K562 (cell line): ENCODE data around the gene ZBTB46. TPM values are rescaled to one million over a fixed set of nuclear protein-coding genes. Genes with fewer than 3 reads are reported as not detected.

Experiments used
- CBFA2T3 ChIP-seq: fragments of 450-650 bp; IDR thresholded peaks from 2 replicates; pipeline ENCODE4 v1.6.1; 2017
- CHD4 ChIP-seq: fragments of 200-600 bp; sonication (generic); IDR thresholded peaks from 3 replicates; pipeline ENCODE4 v1.6.1; 2012; ENCODE audit warnings: low read depth, mild to moderate bottlenecking, mixed read lengths, low read length, inconsistent platforms; ENCODE audit not compliant: insufficient read depth, insufficient replicate concordance, poor library complexity, severe bottlenecking
- KAT2B ChIP-seq: IDR thresholded peaks from one replicate; pipeline ENCODE4 v1.6.1; 2012; ENCODE audit warnings: low read depth, mild to moderate bottlenecking, control low read depth, inconsistent platforms, low read length, moderate library complexity
- KDM4B ChIP-seq, 2 experiments: fragments of 450-650 bp in 1 of 2; sonication (generic) in 1 of 2; IDR thresholded peaks; 2 replicates each; pipeline ENCODE4 v1.6.1; 2016 to 2017; ENCODE audit warnings: borderline replicate concordance in 2 of 2, antibody characterized with exemption in 1 of 2, low read depth in 1 of 2, mild to moderate bottlenecking in 1 of 2
- NCOR1 ChIP-seq: fragments of 450-650 bp; IDR thresholded peaks from 2 replicates; pipeline ENCODE4 v1.6.1; 2016; ENCODE audit warnings: mild to moderate bottlenecking, moderate library complexity
- PYGO2 ChIP-seq: fragments of 450-650 bp; IDR thresholded peaks from 2 replicates; pipeline ENCODE4 v1.6.1; 2016; ENCODE audit warnings: mild to moderate bottlenecking, missing genetic modification characterization, moderate library complexity, missing compliant biosample characterization
- TCF7L2 ChIP-seq: fragments of 150-350 bp; IDR thresholded peaks from 2 replicates; pipeline ENCODE4 v1.6.1; 2016; ENCODE audit warnings: low read depth, mild to moderate bottlenecking, low read length, moderate library complexity
- ZNF561 ChIP-seq: fragments of 450-650 bp; formaldehyde crosslinking; conservative IDR thresholded peaks from 2 replicates; pipeline ENCODE4 v1.4.0; 2020; ENCODE audit warnings: mild to moderate bottlenecking, moderate library complexity
- polyA plus RNA-seq, 8 experiments: library from polyadenylated mRNA; depleted of rRNA in 4 of 8; stranded (reverse) in 5 of 8; unstranded in 3 of 8; fragments of >200 nt; fragmentation: Nextera tagmentation in 2 of 8; fragmentation: Illumina TruSeq in 1 of 8; extraction: Ambion mirVana in 2 of 8; extraction: Trizol in 1 of 8; gene quantifications; 2 replicates each; pipeline versions ENCODE4 v1.2.1 to v1.2.3, GENCODE V29; 2011 to 2014; ENCODE audit warnings: inconsistent platforms in 1 of 8, missing spikeins in 1 of 8
- total RNA-seq, 7 experiments: library from RNA; depleted of rRNA in 6 of 7; stranded (reverse); fragments of >200 nt in 6 of 7; fragmentation: Illumina TruSeq in 2 of 7; extraction: Trizol in 2 of 7; gene quantifications; 2 replicates each; pipeline versions ENCODE4 v1.2.1 to v1.2.3, GENCODE V29; 2011 to 2021; ENCODE audit warnings: low replicate concordance in 1 of 7
- TF ChIP-seq, protein P1 (sequence below): fragments of 450-650 bp; formaldehyde crosslinking; IDR thresholded peaks from 2 replicates; pipeline ENCODE4 v1.4.0; 2020; ENCODE audit warnings: mild to moderate bottlenecking, mixed read lengths
- TF ChIP-seq, protein P2 (sequence below): fragments of 450-650 bp; IDR thresholded peaks from one replicate; pipeline ENCODE4 v1.6.1; 2018; ENCODE audit warnings: mild to moderate bottlenecking, moderate library complexity; ENCODE audit not compliant: partially characterized antibody
- TF ChIP-seq, protein P3 (sequence below): fragments of 250-450 bp; sonication (Bioruptor Pico); IDR thresholded peaks from 2 replicates; pipeline ENCODE4 v1.8.0; 2022; ENCODE audit warnings: inconsistent platforms, mild to moderate bottlenecking, moderate library complexity, borderline replicate concordance
- TF ChIP-seq, protein P4 (sequence below), 2 experiments: fragments of 200-800 bp in 1 of 2; sonication (Bioruptor generic) in 1 of 2; sonication (generic) in 1 of 2; formaldehyde crosslinking in 1 of 2; IDR thresholded peaks in 1 of 2; conservative IDR thresholded peaks in 1 of 2; 2 replicates each; pipeline versions ENCODE4 v1.5.0 to v1.6.1; 2016 to 2020; ENCODE audit warnings: missing compliant biosample characterization in 1 of 2, missing genetic modification characterization in 1 of 2, missing genetic modification reagents in 1 of 2

Gene ZBTB46
- total and polyA plus RNA-seq, 9 of the 15 experiments (the other 6 are each of a cell fraction or from before 2014, with no cell fraction given) = 0.29 to 4.1 (median 1.1) TPM

GRCh38 chr20:63858393-63859165 is 27.5 kb upstream of the ZBTB46 start (continued):
- TF ChIP-seq NCOR1 (peak; percentile 26; the same call in 1 of the 2 replicates), TCF7L2 (no peak), CHD4 (no peak), KAT2B (no peak), ZNF561 (CRISPR knock-in tag) (no peak), PYGO2 (no peak), KDM4B (IDR thresholded peaks at IDR 0.05; ENCODE audit: borderline replicate concordance in 2 of 2, low read depth in 1 of 2) (no peak), CBFA2T3 (peak; percentile 26)
- TF ChIP-seq, protein P1, sequence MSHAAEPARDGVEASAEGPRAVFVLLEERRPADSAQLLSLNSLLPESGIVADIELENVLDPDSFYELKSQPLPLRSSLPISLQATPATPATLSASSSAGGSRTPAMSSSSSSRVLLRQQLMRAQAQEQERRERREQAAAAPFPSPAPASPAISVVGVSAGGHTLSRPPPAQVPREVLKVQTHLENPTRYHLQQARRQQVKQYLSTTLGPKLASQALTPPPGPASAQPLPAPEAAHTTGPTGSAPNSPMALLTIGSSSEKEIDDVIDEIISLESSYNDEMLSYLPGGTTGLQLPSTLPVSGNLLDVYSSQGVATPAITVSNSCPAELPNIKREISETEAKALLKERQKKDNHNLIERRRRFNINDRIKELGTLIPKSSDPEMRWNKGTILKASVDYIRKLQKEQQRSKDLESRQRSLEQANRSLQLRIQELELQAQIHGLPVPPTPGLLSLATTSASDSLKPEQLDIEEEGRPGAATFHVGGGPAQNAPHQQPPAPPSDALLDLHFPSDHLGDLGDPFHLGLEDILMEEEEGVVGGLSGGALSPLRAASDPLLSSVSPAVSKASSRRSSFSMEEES (CRISPR knock-in tag) = no peak
- TF ChIP-seq, protein P2, sequence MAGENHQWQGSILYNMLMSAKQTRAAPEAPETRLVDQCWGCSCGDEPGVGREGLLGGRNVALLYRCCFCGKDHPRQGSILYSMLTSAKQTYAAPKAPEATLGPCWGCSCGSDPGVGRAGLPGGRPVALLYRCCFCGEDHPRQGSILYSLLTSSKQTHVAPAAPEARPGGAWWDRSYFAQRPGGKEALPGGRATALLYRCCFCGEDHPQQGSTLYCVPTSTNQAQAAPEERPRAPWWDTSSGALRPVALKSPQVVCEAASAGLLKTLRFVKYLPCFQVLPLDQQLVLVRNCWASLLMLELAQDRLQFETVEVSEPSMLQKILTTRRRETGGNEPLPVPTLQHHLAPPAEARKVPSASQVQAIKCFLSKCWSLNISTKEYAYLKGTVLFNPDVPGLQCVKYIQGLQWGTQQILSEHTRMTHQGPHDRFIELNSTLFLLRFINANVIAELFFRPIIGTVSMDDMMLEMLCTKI = no peak
- TF ChIP-seq, protein P3, sequence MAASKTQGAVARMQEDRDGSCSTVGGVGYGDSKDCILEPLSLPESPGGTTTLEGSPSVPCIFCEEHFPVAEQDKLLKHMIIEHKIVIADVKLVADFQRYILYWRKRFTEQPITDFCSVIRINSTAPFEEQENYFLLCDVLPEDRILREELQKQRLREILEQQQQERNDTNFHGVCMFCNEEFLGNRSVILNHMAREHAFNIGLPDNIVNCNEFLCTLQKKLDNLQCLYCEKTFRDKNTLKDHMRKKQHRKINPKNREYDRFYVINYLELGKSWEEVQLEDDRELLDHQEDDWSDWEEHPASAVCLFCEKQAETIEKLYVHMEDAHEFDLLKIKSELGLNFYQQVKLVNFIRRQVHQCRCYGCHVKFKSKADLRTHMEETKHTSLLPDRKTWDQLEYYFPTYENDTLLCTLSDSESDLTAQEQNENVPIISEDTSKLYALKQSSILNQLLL = no peak
- TF ChIP-seq, protein P4, sequence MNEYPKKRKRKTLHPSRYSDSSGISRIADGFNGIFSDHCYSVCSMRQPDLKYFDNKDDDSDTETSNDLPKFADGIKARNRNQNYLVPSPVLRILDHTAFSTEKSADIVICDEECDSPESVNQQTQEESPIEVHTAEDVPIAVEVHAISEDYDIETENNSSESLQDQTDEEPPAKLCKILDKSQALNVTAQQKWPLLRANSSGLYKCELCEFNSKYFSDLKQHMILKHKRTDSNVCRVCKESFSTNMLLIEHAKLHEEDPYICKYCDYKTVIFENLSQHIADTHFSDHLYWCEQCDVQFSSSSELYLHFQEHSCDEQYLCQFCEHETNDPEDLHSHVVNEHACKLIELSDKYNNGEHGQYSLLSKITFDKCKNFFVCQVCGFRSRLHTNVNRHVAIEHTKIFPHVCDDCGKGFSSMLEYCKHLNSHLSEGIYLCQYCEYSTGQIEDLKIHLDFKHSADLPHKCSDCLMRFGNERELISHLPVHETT (CRISPR knock-in tag; conservative IDR thresholded peaks at IDR 0.05 in 1 of 2, IDR thresholded peaks at IDR 0.05 in 1 of 2) = no peak
